Regular cardiac myocyte (primary cell): ENCODE measurements around the gene NDRG3. TPM values are rescaled to one million over a fixed set of nuclear protein-coding genes. Genes with fewer than 3 reads are reported as not detected.

Source experiments
- total RNA-seq: library from RNA; depleted of rRNA; stranded (reverse); fragments of >200 nt; gene quantifications from 2 replicates; pipeline ENCODE4 v1.2.3, GENCODE V29; 2014

The NDRG3 gene
- total RNA-seq = 16.5 and 16.6 TPM in 2 replicates

DNA sequence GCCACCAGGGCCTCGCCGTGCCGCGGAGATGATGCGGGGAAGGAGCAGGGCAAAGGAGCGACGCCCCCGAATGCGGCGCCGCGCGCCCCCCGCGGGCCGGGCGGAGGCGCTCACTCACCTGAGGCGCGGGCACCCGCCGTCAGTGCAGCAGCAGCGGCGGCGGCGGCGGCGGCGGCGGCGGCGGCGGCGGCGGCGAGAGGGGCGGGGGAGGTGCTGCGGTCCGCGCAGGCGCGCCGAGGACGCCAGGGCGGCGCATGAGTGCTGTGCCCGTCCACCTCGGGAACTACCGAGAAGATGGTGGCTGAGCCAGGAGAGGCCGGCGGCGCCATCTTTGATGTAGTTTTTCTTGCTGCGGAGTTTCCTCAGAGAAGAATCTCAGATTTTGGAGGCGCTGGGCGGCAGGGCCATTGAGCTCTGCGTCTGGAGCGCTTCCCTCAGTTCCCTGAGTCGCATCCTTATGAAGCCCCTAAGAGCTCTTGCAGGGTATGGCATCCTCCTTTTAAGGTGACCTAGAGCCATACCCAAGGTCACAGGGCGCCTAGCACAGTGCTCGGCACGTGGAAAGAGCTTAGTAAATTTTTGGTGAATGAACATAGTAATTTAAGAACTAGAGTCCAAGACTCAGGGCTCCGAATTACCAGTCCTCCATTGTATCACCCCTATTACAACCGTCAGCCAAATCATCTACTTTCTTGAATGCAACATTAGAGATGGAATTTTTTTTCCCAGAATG is at the start of gene NDRG3:
Gene NDRG3 (minus strand): TSS at position 164 of the 733 bp plus-strand sequence. CDS start 24,355 bp downstream, outside the sequence.

DNA sequence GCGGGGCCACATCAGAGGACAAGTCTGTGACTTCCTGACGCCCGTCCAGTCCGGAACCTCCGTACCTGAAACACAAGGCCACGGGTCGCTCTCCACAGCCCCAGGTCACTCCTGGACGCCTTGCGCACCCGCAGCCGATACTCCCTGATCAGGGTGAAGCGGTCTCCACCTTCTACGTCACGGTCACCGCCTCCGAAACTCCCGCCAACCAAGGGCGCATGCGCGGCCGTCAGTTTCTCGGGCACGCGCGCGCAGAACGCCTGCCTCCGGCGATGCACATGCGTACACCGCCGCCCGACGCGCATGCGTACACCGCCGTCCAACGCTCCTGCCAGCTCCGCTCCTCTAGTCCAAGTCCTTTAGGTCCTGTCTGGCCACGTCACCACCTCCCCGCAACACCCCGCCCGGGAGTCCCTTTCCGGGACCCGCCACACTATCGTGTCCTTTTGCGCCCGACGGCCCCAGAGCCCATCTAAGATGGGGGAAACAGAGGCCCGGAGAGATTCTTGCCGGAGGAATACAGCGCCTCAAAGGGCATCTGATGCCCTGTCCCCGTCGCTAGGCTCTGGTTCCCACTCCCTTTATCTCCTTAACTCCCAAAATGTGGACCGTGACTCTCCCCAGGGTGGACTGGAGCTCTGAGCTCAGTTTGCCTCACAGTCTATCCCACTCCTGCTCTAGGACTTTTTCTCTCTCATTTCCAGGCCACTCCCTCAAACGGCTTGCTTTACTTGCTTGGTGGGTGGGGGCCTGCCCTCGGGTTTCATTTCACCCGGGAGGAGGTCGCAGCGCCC is 27.9 kb upstream of the NDRG3 start, which contains the start of gene DSN1:
Gene DSN1 (minus strand): TSS at position 167 of the 794 bp plus-strand sequence. CDS start 2,305 bp downstream, outside the sequence.

DNA sequence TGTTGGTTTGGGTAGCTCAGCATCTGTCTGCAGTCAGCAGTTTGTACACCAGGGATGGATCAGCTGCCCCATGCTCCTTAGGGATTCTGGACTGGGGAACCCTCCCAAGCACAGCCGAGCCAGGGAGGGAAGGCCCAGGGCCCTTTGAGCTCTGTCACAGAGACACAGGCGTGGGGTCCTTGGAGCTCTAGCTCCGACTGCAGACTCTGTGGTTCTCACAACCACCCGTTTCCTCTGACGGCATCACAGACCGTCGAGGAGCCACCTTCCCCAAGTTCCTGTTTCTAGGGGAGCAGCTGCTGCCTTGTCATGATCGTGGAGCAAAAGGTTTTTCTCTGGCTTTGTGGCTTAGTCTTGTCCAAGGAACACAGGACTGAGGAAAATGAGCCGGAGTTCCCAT is 99.9 kb downstream of the NDRG3 start, which contains the start of gene SLA2:
Gene SLA2 (minus strand): TSS at position 199 of the 400 bp plus-strand sequence. CDS start 4,861 bp downstream, outside the sequence.

DNA sequence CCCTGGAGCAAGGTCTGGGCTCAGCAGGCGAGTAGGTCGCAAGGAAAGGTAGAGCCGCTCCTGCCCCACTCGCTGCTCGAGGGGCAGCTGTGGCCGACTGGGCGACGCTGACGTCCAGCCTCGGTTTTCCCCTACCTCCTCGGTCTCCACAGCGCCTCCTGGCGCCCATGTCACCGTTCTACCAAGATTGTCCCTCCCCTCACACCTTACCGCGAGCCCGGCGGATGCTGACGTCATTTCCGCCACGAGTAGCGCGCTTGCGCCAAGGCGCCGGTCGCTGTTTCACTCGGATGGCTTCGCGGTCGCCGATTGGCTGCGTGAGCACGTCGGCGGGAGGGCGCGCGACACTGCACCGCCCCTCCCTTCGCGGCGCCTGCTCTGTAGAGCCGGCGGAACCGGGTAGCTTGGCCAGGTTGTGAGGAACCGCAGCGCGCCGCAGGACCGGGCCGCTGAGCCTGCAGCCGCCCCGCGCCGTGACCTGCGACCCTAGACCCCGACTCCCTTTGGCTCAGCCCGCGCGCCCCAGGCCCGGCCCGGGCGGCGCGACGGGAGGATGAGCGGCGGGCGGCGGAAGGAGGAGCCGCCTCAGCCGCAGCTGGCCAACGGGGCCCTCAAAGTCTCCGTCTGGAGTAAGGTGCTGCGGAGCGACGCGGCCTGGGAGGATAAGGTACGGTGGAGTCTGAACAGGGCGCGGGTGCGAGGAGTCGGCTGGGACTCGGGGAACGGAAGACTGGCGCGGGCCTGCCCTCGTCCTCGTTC is 140.3 kb downstream of the NDRG3 start, which contains the start of gene RAB5IF:
Gene RAB5IF (plus strand): TSS at position 381 of the 759 bp plus-strand sequence. CDS start 173 bp downstream, at position 554.

Other genes starting within 250 kb of the NDRG3 start
- gene MYL9, start 204.6 kb downstream of the NDRG3 start, total RNA-seq = 19.7 and 29.1 TPM in 2 replicates
- 5.6 and 5.8 TPM in 2 replicates for gene TGIF2, start 172.5 kb downstream of the NDRG3 start, total RNA-seq
- 52.1 and 99.3 TPM in 2 replicates for gene RAB5IF, start 140.3 kb downstream of the NDRG3 start, total RNA-seq
- gene SLA2, start 99.9 kb downstream of the NDRG3 start, total RNA-seq = under 0.01 TPM in 1 of 2 replicates, not detected in the other
- 14.7 and 25.9 TPM in 2 replicates for gene DSN1, start 27.7 kb upstream of the NDRG3 start, total RNA-seq
- gene TLDC2, start 130.0 kb upstream of the NDRG3 start, total RNA-seq = not detected in 2 replicates
- 22.8 and 23.1 TPM in 2 replicates for gene SAMHD1, start 205.6 kb upstream of the NDRG3 start, total RNA-seq